Measurements from ENCODE around the gene GMEB1.

Gene GMEB1

DNA sequence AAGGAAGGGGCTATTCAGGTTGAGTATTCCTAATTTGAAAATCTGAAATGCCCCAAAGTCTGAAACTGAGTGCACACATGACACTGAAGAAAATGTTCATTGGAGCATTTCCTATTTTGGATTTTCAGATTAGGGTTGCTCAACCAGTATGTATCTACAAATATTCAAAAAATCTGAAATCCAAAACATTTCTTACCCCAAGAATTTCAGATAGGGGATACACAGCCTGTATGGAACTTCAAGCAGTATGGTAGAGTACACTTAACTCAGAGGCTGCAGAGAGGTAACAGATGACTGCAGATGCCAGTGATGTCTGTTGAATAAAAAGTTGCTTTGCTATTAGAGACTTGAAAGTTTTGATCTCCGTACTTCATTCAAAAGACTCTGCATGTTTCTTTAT is 87.1 kb downstream of the GMEB1 start:
- DNase-seq: no peak

DNA sequence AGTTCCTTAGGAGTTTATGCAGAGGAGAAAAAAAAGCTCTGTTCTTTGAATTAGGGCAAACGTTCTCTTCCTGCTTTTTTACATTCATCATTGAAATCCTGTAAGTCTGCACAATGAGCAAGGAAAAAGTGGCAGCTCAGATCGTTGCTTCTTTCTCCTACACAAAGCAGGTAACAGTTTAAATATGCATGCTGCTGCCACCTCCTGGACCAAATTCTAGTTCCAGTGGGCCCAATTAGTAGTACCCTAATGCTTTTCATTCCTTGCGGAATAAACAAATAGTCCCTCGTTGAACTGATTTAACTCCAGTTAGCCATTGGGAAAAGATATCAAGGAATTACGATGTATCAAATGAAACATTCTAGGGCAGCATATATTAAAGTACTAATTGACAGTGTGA is 88.3 kb downstream of the GMEB1 start:
- peak in 1 of 2 donors; percentile 14 for DNase-seq

DNA sequence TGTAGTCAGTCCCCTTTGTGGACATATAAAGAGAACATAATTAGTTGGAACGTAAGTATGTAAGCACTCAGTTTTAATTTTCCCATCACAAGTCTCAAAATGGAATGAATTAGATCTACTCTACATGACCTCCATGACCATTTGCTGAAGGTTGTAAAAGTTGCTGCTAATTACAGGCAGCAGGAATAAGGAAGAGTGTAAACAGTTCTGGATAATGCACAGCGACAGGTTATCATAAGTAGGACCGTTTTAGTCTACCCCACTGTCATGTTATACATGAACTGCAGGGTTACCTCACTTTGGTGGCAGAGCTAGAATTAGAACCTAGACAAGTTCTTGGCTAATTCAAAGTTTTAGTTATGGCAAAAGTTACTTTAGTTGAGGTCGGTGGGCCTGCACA is 89.8 kb downstream of the GMEB1 start:
- no peak for DNase-seq

DNA sequence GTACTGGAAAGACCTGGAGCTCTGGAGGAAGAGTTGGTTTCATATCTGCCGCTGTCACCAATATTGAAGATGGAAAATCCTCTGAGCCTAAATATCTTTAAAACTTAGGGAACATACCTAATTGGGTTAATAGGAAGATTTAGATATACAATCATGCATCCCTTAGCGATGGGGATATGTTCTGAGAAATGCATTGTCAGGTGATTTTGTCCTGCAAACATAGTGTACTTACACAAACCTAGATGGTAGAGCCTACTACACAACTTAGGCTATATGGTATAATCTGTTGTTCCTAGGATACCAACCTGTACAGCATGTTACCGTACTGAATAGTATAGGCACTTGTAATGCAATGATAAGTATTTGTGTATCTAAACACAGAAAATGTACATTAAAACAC is 90.7 kb downstream of the GMEB1 start:
- no peak for DNase-seq

- no peak for DNase-seq
Observed at GRCh38 chr1:28761189-28761588, 92.6 kb downstream of the GMEB1 start.

DNA sequence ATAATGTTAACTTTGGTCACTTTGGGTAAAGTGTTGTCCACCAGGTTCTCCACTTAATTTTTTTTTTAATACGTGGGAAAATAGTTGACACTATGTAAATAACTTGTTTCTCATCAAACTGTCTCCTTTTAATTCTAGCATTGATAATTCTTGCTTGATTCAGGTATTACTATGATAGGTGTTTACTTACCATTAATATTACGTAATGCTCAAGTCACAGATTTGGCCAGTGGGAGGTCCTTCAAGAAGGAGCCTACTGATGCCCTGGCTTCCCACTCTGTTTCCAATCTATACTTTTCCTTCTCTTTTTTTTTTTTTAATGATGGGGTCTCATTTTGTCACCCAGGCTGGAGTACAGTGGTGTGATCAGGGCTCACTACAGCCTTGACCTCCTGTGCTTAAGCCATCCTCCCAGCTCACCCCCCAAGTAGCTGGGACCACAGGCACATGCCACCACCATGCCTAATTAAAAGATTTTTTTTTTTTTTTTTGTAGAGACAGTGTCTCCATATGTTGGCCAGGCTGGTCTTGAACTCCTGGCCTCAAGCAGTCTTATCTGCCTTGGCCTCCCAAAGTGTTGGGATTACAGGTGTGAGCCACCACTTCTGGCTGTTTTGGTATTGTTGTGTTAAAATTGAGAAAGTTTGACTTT is 98.1 kb downstream of the GMEB1 start:
- no peak for DNase-seq
